Neural cell (in vitro differentiated cells): Measurements from ENCODE around the gene AATK. TPM values are rescaled to one million over a fixed set of nuclear protein-coding genes. Genes with fewer than 3 reads are reported as not detected.

Experiments
- H2AFZ ChIP-seq: fragments of 200-600, 300-800 bp; sonication (generic), shearing (Covaris generic); 2 replicates; pipeline ENCODE4 v1.6.0; 2014; ENCODE audit warnings: low read depth, mild to moderate bottlenecking, antibody characterized with exemption, low read length, moderate library complexity
- H3F3A ChIP-seq: fragments of 200-600 bp; shearing (Covaris generic); 2 replicates; pipeline ENCODE4 v1.6.1; 2016; ENCODE audit warnings: mild to moderate bottlenecking, moderate library complexity, mixed read lengths, antibody characterized with exemption, low read length; ENCODE audit not compliant: insufficient read depth, poor library complexity, severe bottlenecking
- H3K27ac ChIP-seq: fragments of 200-600, 300-800 bp; sonication (generic), shearing (Covaris generic); 2 replicates; pipeline ENCODE4 v1.5.1; 2014; ENCODE audit warnings: mild to moderate bottlenecking, low read length, moderate library complexity
- H3K27me3 ChIP-seq: fragments of 300-800, 200-600 bp; sonication (generic), shearing (Covaris generic); 2 replicates; pipeline ENCODE4 v1.6.0; 2014; ENCODE audit warnings: mild to moderate bottlenecking, low read depth, low read length, moderate library complexity; ENCODE audit not compliant: insufficient read depth
- H3K36me3 ChIP-seq: fragments of 300-800, 200-600 bp; sonication (generic), shearing (Covaris generic); 2 replicates; pipeline ENCODE4 v1.5.1; 2014; ENCODE audit warnings: mild to moderate bottlenecking, antibody characterized with exemption, low read length, moderate library complexity; ENCODE audit not compliant: insufficient read depth
- H3K4me2 ChIP-seq: fragments of 300-800, 200-600 bp; sonication (generic), shearing (Covaris generic); 2 replicates; pipeline ENCODE4 v1.6.0; 2014; ENCODE audit warnings: mild to moderate bottlenecking, low read length
- H3K4me3 ChIP-seq: fragments of 300-800, 200-600 bp; sonication (generic), shearing (Covaris generic); 2 replicates; pipeline ENCODE4 v1.5.1; 2014; ENCODE audit warnings: mild to moderate bottlenecking, low read length, moderate library complexity
- H3K79me2 ChIP-seq: fragments of 200-600 bp; shearing (Covaris generic); replicated peaks from 2 replicates; pipeline ENCODE4 v1.6.0; 2014; ENCODE audit warnings: mild to moderate bottlenecking, low read length, moderate library complexity; ENCODE audit not compliant: insufficient read depth
- H3K9ac ChIP-seq: fragments of 300-800, 200-600 bp; sonication (generic), shearing (Covaris generic); 2 replicates; pipeline ENCODE4 v1.6.1; 2016; ENCODE audit warnings: mild to moderate bottlenecking, low read length, mixed read lengths
- H3K9me2 ChIP-seq: fragments of 200-600 bp; shearing (Covaris generic); 2 replicates; pipeline ENCODE4 v1.6.1; 2016; ENCODE audit warnings: mild to moderate bottlenecking, low read length, mixed read lengths; ENCODE audit not compliant: insufficient read depth
- H3K9me3 ChIP-seq: fragments of 200-600, 300-800 bp; sonication (generic), shearing (Covaris generic); 2 replicates; pipeline ENCODE4 v1.6.1; 2016; ENCODE audit warnings: mild to moderate bottlenecking, mixed run types, low read length, moderate library complexity, mixed read lengths
- H4K20me1 ChIP-seq: fragments of 200-600 bp; shearing (Covaris generic); 2 replicates; pipeline ENCODE4 v1.6.1; 2016; ENCODE audit warnings: mild to moderate bottlenecking, mixed run types; ENCODE audit not compliant: insufficient read depth
- EP300 ChIP-seq: fragments of 450-650 bp; conservative IDR thresholded peaks from 2 replicates; pipeline ENCODE4 v1.6.1; 2014; ENCODE audit warnings: antibody characterized with exemption, mild to moderate bottlenecking, moderate library complexity; ENCODE audit not compliant: poor library complexity, severe bottlenecking
- EZH2 ChIP-seq: fragments of 200-600, 300-800 bp; shearing (Covaris generic), sonication (generic); IDR thresholded peaks from 2 replicates; pipeline ENCODE4 v1.6.1; 2014; ENCODE audit warnings: antibody characterized with exemption, low read length, borderline replicate concordance, mild to moderate bottlenecking; ENCODE audit not compliant: insufficient read depth, poor library complexity, severe bottlenecking
- RAD21 ChIP-seq: fragments of 450-650 bp; conservative IDR thresholded peaks from 2 replicates; pipeline ENCODE4 v1.6.1; 2014; ENCODE audit warnings: antibody characterized with exemption, mild to moderate bottlenecking, moderate library complexity
- SMC3 ChIP-seq: fragments of 450-650 bp; conservative IDR thresholded peaks from 2 replicates; pipeline ENCODE4 v1.6.1; 2014; ENCODE audit warnings: antibody characterized with exemption, mild to moderate bottlenecking, moderate library complexity; ENCODE audit not compliant: poor library complexity
- polyA plus RNA-seq: library from polyadenylated mRNA; depleted of rRNA; stranded (reverse); fragments of >200 nt; gene quantifications from 2 replicates; pipeline ENCODE4 v1.2.3, GENCODE V29; 2014
- TF ChIP-seq, protein P1 (sequence below): IDR thresholded peaks from 2 replicates; pipeline ENCODE4 v1.6.1; 2012; ENCODE audit warnings: borderline replicate concordance
- TF ChIP-seq, protein P2 (sequence below): fragments of 450-650 bp; IDR thresholded peaks from 2 replicates; pipeline ENCODE4 v1.5.1; 2014; ENCODE audit warnings: antibody characterized with exemption, mild to moderate bottlenecking, moderate library complexity; ENCODE audit not compliant: poor library complexity, severe bottlenecking

AATK gene
- polyA plus RNA-seq, 1 donor from 2014 or later: 11.1 TPM

DNA sequence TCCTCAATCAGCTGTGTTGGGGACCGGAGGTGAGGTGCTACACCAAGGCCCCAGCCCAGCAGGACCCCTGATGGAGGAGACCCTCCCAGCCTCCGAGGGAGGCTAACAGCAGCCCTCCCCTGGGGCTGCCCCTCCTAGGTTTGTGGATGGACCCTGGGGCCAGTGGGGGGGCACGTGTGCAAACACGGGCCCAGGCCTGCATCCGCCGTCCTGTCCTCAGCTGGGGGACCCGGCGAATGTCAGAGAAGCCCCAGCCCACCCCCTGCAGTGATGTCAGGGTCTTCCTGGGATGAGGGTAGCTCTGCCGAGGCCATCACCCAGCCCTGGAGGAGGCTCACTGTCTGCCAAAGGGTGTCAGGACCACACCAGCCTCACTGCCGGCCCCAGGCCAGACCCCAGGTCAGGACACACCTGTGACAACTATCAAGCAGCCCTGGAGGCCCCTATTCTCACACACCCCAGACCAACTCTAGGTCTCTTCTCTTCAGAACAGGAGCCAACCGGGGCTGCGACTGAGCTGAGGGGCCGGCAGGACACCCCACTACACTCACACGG is 30.0 kb upstream of the AATK start:
- H3K36me3 ChIP-seq: no peaks in the 10 kb centered on the region
- no peaks in the 10 kb centered on the region for H3K9me3 ChIP-seq
- no peak overlapping the region for H2AFZ ChIP-seq

DNA sequence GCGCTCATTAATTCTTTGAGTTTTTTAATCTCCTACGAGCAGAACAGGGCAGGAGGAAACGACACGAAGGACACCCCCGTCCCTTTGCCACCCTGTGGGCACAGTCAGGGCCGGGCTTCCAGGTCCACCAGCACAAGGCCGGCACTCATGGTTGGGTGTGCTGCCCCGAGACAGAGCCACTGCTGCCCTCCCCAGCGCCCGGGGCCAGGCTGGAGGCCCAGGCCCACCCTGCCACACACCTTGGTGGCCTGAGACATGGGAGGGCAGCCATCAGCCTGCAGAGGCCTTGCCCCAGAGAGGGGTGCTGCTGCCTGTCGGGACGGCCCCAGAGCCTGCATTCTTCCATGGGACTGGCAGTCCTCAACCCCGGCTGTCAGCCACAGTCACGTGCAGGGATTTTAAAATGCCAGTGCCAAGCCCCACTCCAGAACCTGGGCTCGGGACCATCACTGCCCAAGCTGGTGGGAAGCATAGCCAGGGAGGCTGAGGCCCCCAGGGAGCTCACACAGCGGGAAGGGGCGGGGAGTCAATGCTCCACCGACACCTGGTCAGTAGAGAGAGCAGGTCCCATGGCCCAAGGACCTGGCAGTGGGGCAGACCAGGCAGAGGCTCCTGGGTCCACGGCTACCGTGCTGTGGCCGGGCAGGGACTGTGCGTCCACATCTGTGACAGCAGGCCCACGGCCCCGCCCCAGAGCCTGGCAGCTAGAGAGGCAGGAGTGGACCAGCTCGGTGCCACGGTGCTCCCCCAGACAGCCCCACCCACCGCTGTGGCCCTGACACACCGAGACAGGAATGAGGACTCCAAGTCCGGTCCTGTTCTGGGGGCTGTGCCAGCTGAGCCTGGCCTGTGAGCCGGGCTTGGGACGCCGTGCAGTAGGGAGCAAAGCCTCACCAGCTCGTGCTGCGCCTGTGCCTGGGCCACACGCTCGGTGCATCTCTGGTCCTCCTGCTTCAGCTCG is 29.2 kb upstream of the AATK start:
- no peak overlapping the region for H3K4me3 ChIP-seq
- no peak overlapping the region for H3K4me2 ChIP-seq
- TF ChIP-seq EZH2: no peak

More for the DNA sequence above, 30.0 kb upstream of the AATK start:
- no peak overlapping the region for H3K27ac ChIP-seq
- no peaks in the 10 kb centered on the region for H3K27me3 ChIP-seq
- TF ChIP-seq, protein P1, sequence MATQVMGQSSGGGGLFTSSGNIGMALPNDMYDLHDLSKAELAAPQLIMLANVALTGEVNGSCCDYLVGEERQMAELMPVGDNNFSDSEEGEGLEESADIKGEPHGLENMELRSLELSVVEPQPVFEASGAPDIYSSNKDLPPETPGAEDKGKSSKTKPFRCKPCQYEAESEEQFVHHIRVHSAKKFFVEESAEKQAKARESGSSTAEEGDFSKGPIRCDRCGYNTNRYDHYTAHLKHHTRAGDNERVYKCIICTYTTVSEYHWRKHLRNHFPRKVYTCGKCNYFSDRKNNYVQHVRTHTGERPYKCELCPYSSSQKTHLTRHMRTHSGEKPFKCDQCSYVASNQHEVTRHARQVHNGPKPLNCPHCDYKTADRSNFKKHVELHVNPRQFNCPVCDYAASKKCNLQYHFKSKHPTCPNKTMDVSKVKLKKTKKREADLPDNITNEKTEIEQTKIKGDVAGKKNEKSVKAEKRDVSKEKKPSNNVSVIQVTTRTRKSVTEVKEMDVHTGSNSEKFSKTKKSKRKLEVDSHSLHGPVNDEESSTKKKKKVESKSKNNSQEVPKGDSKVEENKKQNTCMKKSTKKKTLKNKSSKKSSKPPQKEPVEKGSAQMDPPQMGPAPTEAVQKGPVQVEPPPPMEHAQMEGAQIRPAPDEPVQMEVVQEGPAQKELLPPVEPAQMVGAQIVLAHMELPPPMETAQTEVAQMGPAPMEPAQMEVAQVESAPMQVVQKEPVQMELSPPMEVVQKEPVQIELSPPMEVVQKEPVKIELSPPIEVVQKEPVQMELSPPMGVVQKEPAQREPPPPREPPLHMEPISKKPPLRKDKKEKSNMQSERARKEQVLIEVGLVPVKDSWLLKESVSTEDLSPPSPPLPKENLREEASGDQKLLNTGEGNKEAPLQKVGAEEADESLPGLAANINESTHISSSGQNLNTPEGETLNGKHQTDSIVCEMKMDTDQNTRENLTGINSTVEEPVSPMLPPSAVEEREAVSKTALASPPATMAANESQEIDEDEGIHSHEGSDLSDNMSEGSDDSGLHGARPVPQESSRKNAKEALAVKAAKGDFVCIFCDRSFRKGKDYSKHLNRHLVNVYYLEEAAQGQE: no peak
- no peak for TF ChIP-seq EP300
- no peak for TF ChIP-seq SMC3
- no peak for TF ChIP-seq RAD21
- TF ChIP-seq, protein P2, sequence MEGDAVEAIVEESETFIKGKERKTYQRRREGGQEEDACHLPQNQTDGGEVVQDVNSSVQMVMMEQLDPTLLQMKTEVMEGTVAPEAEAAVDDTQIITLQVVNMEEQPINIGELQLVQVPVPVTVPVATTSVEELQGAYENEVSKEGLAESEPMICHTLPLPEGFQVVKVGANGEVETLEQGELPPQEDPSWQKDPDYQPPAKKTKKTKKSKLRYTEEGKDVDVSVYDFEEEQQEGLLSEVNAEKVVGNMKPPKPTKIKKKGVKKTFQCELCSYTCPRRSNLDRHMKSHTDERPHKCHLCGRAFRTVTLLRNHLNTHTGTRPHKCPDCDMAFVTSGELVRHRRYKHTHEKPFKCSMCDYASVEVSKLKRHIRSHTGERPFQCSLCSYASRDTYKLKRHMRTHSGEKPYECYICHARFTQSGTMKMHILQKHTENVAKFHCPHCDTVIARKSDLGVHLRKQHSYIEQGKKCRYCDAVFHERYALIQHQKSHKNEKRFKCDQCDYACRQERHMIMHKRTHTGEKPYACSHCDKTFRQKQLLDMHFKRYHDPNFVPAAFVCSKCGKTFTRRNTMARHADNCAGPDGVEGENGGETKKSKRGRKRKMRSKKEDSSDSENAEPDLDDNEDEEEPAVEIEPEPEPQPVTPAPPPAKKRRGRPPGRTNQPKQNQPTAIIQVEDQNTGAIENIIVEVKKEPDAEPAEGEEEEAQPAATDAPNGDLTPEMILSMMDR: no peak
- H3K9me2 ChIP-seq: no peaks in the 10 kb centered on the region
- H3K4me2 ChIP-seq: no peak overlapping the region
- no peak overlapping the region for H3K9ac ChIP-seq
- no peaks in the 10 kb centered on the region for H3F3A ChIP-seq
- H3K4me3 ChIP-seq: no peak overlapping the region
- H3K79me2 ChIP-seq: no peaks in the 10 kb centered on the region
- no peaks in the 10 kb centered on the region for H4K20me1 ChIP-seq

More for the DNA sequence above, 29.2 kb upstream of the AATK start:
- no peaks in the 10 kb centered on the region for H3K9me2 ChIP-seq
- H3K27me3 ChIP-seq: no peaks in the 10 kb centered on the region
- no peaks in the 10 kb centered on the region for H3K9me3 ChIP-seq
- no peaks in the 10 kb centered on the region for H4K20me1 ChIP-seq
- no peak overlapping the region for H3K27ac ChIP-seq
- H3K79me2 ChIP-seq: no peaks in the 10 kb centered on the region
- no peaks in the 10 kb centered on the region for H3F3A ChIP-seq
- H2AFZ ChIP-seq: no peak overlapping the region
- H3K36me3 ChIP-seq: no peaks in the 10 kb centered on the region
- no peak overlapping the region for H3K9ac ChIP-seq
